IMR-90 (cell line): ENCODE results near the gene TTC28. TPM values are rescaled to one million over a fixed set of nuclear protein-coding genes. Genes with fewer than 3 reads are reported as not detected.

ENCODE experiments used
- ATAC-seq: fragments of 200-7000 bp; cut with Tn5 transposase; 2 replicates; pipeline ENCODE4 v1.9.1; 2020; ENCODE audit warnings: low read depth, mild to moderate bottlenecking, moderate library complexity
- BruUV-seq: library from RNA; stranded (reverse); fragments of 400-500 nt; replicated peaks from 2 replicates; lab custom pipeline; 2021; lab: Mats Ljungman, UMichigan
- CTCF ChIA-PET: fragments of 300-600 bp; formaldehyde crosslinking; extraction: SDS; loops from one replicate; lab custom pipeline; 2021; ENCODE audit warnings: antibody characterized with exemption; lab: Yijun Ruan, JAX
- POLR2A ChIA-PET: fragments of 300-600 bp; sonication (Branson Sonifier 250); formaldehyde crosslinking; loops from one replicate; lab custom pipeline; 2022; ENCODE audit warnings: antibody characterized with exemption; ENCODE audit not compliant: unreplicated experiment; lab: Charles Lee
- DNase-seq: peaks from one replicate; pipeline ENCODE4 v3.0.0; 2013
- H2AFZ ChIP-seq: replicated peaks from 2 replicates; pipeline ENCODE3; 2013; ENCODE audit warnings: low read length, mild to moderate bottlenecking; ENCODE audit not compliant: poor library complexity
- H2AK5ac ChIP-seq: 2 replicates; pipeline ENCODE4 v1.6.1; 2013; ENCODE audit warnings: low read depth, low read length, inconsistent platforms
- H2AK9ac ChIP-seq: replicated peaks from 2 replicates; pipeline ENCODE3; 2013; ENCODE audit warnings: mild to moderate bottlenecking, low read depth, low read length, moderate library complexity; ENCODE audit not compliant: poor library complexity
- H2BK120ac ChIP-seq: 2 replicates; pipeline ENCODE4 v1.6.1; 2013; ENCODE audit warnings: low read depth, low read length, inconsistent platforms
- H2BK15ac ChIP-seq: 3 replicates; pipeline ENCODE4 v1.6.1; 2013; ENCODE audit warnings: low read depth, low read length, inconsistent platforms
- H2BK20ac ChIP-seq: 2 replicates; pipeline ENCODE4 v1.6.1; 2013; ENCODE audit warnings: low read depth, mild to moderate bottlenecking, inconsistent platforms, low read length, moderate library complexity
- H2BK5ac ChIP-seq: 2 replicates; pipeline ENCODE4 v1.6.1; 2013; ENCODE audit warnings: mild to moderate bottlenecking, low read depth, low read length, inconsistent platforms; ENCODE audit not compliant: poor library complexity, severe bottlenecking
- H3K14ac ChIP-seq: replicated peaks from 2 replicates; pipeline ENCODE4 v1.6.1; 2013; ENCODE audit warnings: low read depth, low read length, inconsistent platforms
- H3K18ac ChIP-seq: 2 replicates; pipeline ENCODE4 v1.6.1; 2013; ENCODE audit warnings: low read depth, low read length, control low read depth
- H3K23ac ChIP-seq: 2 replicates; pipeline ENCODE4 v1.6.1; 2013; ENCODE audit warnings: low read depth, low read length, inconsistent platforms
- H3K27ac ChIP-seq: 2 replicates; pipeline ENCODE4 v1.5.1; 2013; ENCODE audit warnings: mild to moderate bottlenecking, control low read depth, low read length; ENCODE audit not compliant: insufficient read depth
- H3K27me3 ChIP-seq: 2 replicates; pipeline ENCODE4 v1.6.1; 2013; ENCODE audit warnings: low read length; ENCODE audit not compliant: control insufficient read depth, insufficient read depth
- H3K36me3 ChIP-seq: 2 replicates; pipeline ENCODE4 v1.6.1; 2013; ENCODE audit warnings: low read length, mixed read lengths; ENCODE audit not compliant: control insufficient read depth, insufficient read depth
- H3K4ac ChIP-seq: 2 replicates; pipeline ENCODE4 v1.6.1; 2013; ENCODE audit warnings: low read depth, low read length, inconsistent platforms
- H3K4me1 ChIP-seq: 2 replicates; pipeline ENCODE4 v1.6.1; 2013; ENCODE audit warnings: low read length, mixed read lengths; ENCODE audit not compliant: control insufficient read depth, insufficient read depth
- H3K4me2 ChIP-seq: 2 replicates; pipeline ENCODE4 v1.6.1; 2013; ENCODE audit warnings: low read depth, mild to moderate bottlenecking, control low read depth, low read length, moderate library complexity
- H3K4me3 ChIP-seq: 2 replicates; pipeline ENCODE4 v1.5.1; 2013; ENCODE audit warnings: low read depth, mild to moderate bottlenecking, control low read depth, low read length, moderate library complexity; ENCODE audit not compliant: insufficient read depth
- H3K56ac ChIP-seq: 2 replicates; pipeline ENCODE4 v1.6.1; 2013; ENCODE audit warnings: low read length, inconsistent platforms; ENCODE audit not compliant: insufficient read depth; ENCODE audit errors: extremely low read depth
- H3K79me1 ChIP-seq, 2 experiments: 2 replicates each; pipeline ENCODE4 v1.6.1; 2013; ENCODE audit warnings: low read length in 2 of 2, inconsistent platforms in 1 of 2, low read depth in 1 of 2
- H3K9ac ChIP-seq: 2 replicates; pipeline ENCODE4 v1.6.1; 2013; ENCODE audit warnings: low read depth, low read length, control low read depth
- H3K9me1 ChIP-seq: 2 replicates; pipeline ENCODE4 v1.6.1; 2013; ENCODE audit warnings: low read length, inconsistent platforms; ENCODE audit not compliant: insufficient read depth
- H3K9me3 ChIP-seq: 2 replicates; pipeline ENCODE4 v1.6.1; 2013; ENCODE audit warnings: low read length; ENCODE audit not compliant: control insufficient read depth, insufficient read depth
- H4K20me1 ChIP-seq: 2 replicates; pipeline ENCODE4 v1.6.1; 2013; ENCODE audit warnings: low read length, inconsistent platforms; ENCODE audit not compliant: insufficient read depth
- H4K5ac ChIP-seq: 2 replicates; pipeline ENCODE4 v1.6.1; 2013; ENCODE audit warnings: mild to moderate bottlenecking, low read depth, low read length, control low read depth
- H4K8ac ChIP-seq, 2 experiments: 2 replicates each; pipeline ENCODE4 v1.6.1; 2013; ENCODE audit warnings: low read depth in 2 of 2, low read length in 2 of 2, control low read depth in 1 of 2, inconsistent platforms in 1 of 2
- H4K91ac ChIP-seq: 2 replicates; pipeline ENCODE4 v1.6.1; 2013; ENCODE audit warnings: low read depth, low read length, inconsistent platforms; ENCODE audit not compliant: insufficient read depth
- BHLHE40 ChIP-seq: fragments of 150-350 bp; IDR thresholded peaks from 2 replicates; pipeline ENCODE4 v1.6.1; 2016; ENCODE audit warnings: mild to moderate bottlenecking, low read depth, low read length
- CEBPB ChIP-seq: IDR thresholded peaks from 2 replicates; pipeline ENCODE4 v1.6.1; 2012; ENCODE audit warnings: low read depth, low read length, improper control_type of control experiment
- CHD1 ChIP-seq: IDR thresholded peaks from 2 replicates; pipeline ENCODE4 v1.6.1; 2012; ENCODE audit warnings: low read depth, low read length, improper control_type of control experiment
- FOS ChIP-seq: fragments of 150-350 bp; IDR thresholded peaks from 2 replicates; pipeline ENCODE4 v1.6.1; 2016; ENCODE audit warnings: low read depth, low read length
- MAFK ChIP-seq: IDR thresholded peaks from 2 replicates; pipeline ENCODE4 v1.6.1; 2012; ENCODE audit warnings: low read depth, low read length, improper control_type of control experiment
- MAZ ChIP-seq: IDR thresholded peaks from 2 replicates; pipeline ENCODE4 v1.6.1; 2012; ENCODE audit warnings: low read depth, mild to moderate bottlenecking, low read length, improper control_type of control experiment, moderate library complexity, borderline replicate concordance
- MXI1 ChIP-seq: IDR thresholded peaks from 2 replicates; pipeline ENCODE4 v1.6.1; 2012; ENCODE audit warnings: low read depth, mild to moderate bottlenecking, low read length, moderate library complexity, borderline replicate concordance
- NFE2L2 ChIP-seq: fragments of 150-350 bp; IDR thresholded peaks from 2 replicates; pipeline ENCODE4 v1.6.1; 2016; ENCODE audit warnings: low read depth, mild to moderate bottlenecking, low read length
- POLR2A ChIP-seq: IDR thresholded peaks from 2 replicates; pipeline ENCODE4 v1.6.1; 2012; ENCODE audit warnings: mild to moderate bottlenecking, low read depth, low read length
- RAD21 ChIP-seq: IDR thresholded peaks from 2 replicates; pipeline ENCODE4 v1.6.1; 2012; ENCODE audit warnings: low read length, improper control_type of control experiment
- RCOR1 ChIP-seq: IDR thresholded peaks from 2 replicates; pipeline ENCODE4 v1.6.1; 2012; ENCODE audit warnings: mild to moderate bottlenecking, low read length, improper control_type of control experiment; ENCODE audit not compliant: insufficient replicate concordance
- RFX5 ChIP-seq: IDR thresholded peaks from 2 replicates; pipeline ENCODE4 v1.8.0; 2012; ENCODE audit warnings: low read depth, mild to moderate bottlenecking, low read length, moderate library complexity
- SMC3 ChIP-seq: fragments of 150-350 bp; IDR thresholded peaks from 2 replicates; pipeline ENCODE4 v1.6.1; 2016; ENCODE audit warnings: low read depth, mild to moderate bottlenecking, antibody characterized with exemption, low read length, moderate library complexity
- WGBS, 2 experiments: methylation state at CpG; one replicate each; pipeline versions ENCODE4 v1.1.5 to v1.1.7; 2013; ENCODE audit warnings: missing lambda C conversion rate in 2 of 2; ENCODE audit not compliant: insufficient read length in 1 of 2; ENCODE audit errors: extremely low coverage in 2 of 2; 5-methylcytosine and 5-hydroxymethylcytosine counted together
- dilution Hi-C: fragments of 300-500 bp; cut with HindIII; formaldehyde crosslinking; loops from one replicate; pipeline ENCODE4 v1.14.3; 2018; ENCODE audit warnings: low sequenced_read_pairs; ENCODE audit not compliant: unreplicated experiment
- in situ Hi-C: fragments of 300-500 bp; cut with MboI; formaldehyde crosslinking; loops from 3 replicates; pipeline ENCODE4 v1.14.3; 2019; ENCODE audit warnings: low sequenced_read_pairs, inconsistent platforms, mixed read lengths
- intact Hi-C: fragments of 100-400 bp; cut with micrococcal nuclease; formaldehyde crosslinking; loops from 2 replicates; pipeline ENCODE4 v1.10.0; 2022
- polyA plus RNA-seq, 3 experiments: library from polyadenylated mRNA; depleted of rRNA; stranded (reverse); fragments of >200 nt; gene quantifications; 2 replicates each; pipeline ENCODE4 v1.2.3, GENCODE V29; 2012; ENCODE audit warnings: low replicate concordance in 1 of 3
- total RNA-seq: library from RNA; depleted of rRNA; stranded (reverse); fragments of >200 nt; gene quantifications from 2 replicates; pipeline ENCODE4 v1.2.3, GENCODE V29; 2012
- TF ChIP-seq, protein P1 (sequence below): fragments of 150-350 bp; IDR thresholded peaks from 2 replicates; pipeline ENCODE4 v1.6.1; 2017; ENCODE audit warnings: mild to moderate bottlenecking, antibody characterized with exemption, low read length, low read depth
- TF ChIP-seq, protein P2 (sequence below): conservative IDR thresholded peaks from 2 replicates; pipeline ENCODE4 v1.5.1; 2012; ENCODE audit warnings: mild to moderate bottlenecking, low read depth, low read length, improper control_type of control experiment
- TF ChIP-seq, protein P3 (sequence below): fragments of 150-350 bp; IDR thresholded peaks from 2 replicates; pipeline ENCODE4 v1.6.1; 2016; ENCODE audit warnings: low read depth, mild to moderate bottlenecking, low read length, moderate library complexity, borderline replicate concordance

Gene TTC28
- total and polyA plus RNA-seq, 2 of the 4 experiments (the other 2 are of a cell fraction), result 5.6 to 13.3 TPM

DNA sequence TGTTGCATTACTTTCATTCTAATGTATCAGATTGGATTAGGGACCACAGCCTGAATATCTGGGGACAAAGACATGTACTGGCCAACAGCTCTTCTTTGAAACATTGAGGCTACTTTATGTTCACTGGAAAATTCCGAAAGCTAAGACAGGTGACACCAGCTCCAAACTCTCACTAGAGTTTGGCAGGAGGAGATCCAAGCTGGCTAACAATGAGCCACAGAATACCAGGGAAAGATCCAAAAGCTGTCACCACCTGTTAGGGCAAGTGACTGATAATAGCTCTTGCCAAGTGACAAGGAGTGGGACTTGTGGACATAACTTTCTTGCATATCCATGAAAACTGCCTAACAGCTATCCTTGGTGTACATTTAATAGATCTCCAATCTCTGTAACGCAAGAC, 333.3 kb downstream of the TTC28 start:
- H3K9me3 ChIP-seq, result no peaks in the 10 kb centered on the region
- intact Hi-C loops, result no loop called here
- no peak overlapping the region for H4K8ac ChIP-seq
- TF ChIP-seq MAFK, result no peak
- no peak for TF ChIP-seq BHLHE40
- no peak for TF ChIP-seq CEBPB
- no peak for TF ChIP-seq MXI1
- TF ChIP-seq RAD21, result no peak
- no peak for TF ChIP-seq FOS
- TF ChIP-seq, protein P1, sequence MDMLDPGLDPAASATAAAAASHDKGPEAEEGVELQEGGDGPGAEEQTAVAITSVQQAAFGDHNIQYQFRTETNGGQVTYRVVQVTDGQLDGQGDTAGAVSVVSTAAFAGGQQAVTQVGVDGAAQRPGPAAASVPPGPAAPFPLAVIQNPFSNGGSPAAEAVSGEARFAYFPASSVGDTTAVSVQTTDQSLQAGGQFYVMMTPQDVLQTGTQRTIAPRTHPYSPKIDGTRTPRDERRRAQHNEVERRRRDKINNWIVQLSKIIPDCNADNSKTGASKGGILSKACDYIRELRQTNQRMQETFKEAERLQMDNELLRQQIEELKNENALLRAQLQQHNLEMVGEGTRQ, result no peak
- TF ChIP-seq, protein P2, sequence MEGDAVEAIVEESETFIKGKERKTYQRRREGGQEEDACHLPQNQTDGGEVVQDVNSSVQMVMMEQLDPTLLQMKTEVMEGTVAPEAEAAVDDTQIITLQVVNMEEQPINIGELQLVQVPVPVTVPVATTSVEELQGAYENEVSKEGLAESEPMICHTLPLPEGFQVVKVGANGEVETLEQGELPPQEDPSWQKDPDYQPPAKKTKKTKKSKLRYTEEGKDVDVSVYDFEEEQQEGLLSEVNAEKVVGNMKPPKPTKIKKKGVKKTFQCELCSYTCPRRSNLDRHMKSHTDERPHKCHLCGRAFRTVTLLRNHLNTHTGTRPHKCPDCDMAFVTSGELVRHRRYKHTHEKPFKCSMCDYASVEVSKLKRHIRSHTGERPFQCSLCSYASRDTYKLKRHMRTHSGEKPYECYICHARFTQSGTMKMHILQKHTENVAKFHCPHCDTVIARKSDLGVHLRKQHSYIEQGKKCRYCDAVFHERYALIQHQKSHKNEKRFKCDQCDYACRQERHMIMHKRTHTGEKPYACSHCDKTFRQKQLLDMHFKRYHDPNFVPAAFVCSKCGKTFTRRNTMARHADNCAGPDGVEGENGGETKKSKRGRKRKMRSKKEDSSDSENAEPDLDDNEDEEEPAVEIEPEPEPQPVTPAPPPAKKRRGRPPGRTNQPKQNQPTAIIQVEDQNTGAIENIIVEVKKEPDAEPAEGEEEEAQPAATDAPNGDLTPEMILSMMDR, result no peak
- no peak for TF ChIP-seq RFX5
- TF ChIP-seq, protein P3, sequence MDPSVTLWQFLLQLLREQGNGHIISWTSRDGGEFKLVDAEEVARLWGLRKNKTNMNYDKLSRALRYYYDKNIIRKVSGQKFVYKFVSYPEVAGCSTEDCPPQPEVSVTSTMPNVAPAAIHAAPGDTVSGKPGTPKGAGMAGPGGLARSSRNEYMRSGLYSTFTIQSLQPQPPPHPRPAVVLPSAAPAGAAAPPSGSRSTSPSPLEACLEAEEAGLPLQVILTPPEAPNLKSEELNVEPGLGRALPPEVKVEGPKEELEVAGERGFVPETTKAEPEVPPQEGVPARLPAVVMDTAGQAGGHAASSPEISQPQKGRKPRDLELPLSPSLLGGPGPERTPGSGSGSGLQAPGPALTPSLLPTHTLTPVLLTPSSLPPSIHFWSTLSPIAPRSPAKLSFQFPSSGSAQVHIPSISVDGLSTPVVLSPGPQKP, result no peak
- no peak for TF ChIP-seq POLR2A
- no peak for TF ChIP-seq RCOR1
- no peak for TF ChIP-seq CHD1
- TF ChIP-seq MAZ, result no peak
- TF ChIP-seq SMC3, result no peak
- TF ChIP-seq NFE2L2, result no peak
- no peak overlapping the region for H3K14ac ChIP-seq
- peaks cover 3 to 12% of the 10 kb centered on the region in 2 experiments; a peak in 2 of 4 replicates for H3K79me1 ChIP-seq
- dilution Hi-C loops, result no loop called here
- H3K27me3 ChIP-seq, result no peaks in the 10 kb centered on the region
- no peak overlapping the region for H2AFZ ChIP-seq
- in situ Hi-C loops, result no loop called here
- no peak overlapping the region for H3K4me3 ChIP-seq
- no peak overlapping the region for H3K27ac ChIP-seq
- no peaks in the 10 kb centered on the region; the same call in 1 of the 2 replicates for H3K9me1 ChIP-seq
- H2BK5ac ChIP-seq, result no peak overlapping the region
- H2AK5ac ChIP-seq, result no peak overlapping the region
- no peak overlapping the region for H3K4ac ChIP-seq
- no peak overlapping the region for H3K23ac ChIP-seq
- DNase-seq, result no peak
- no peak overlapping the region for H3K56ac ChIP-seq
- H4K20me1 ChIP-seq, result no peaks in the 10 kb centered on the region
- H3K18ac ChIP-seq, result no peak overlapping the region
- no peak overlapping the region for H2BK20ac ChIP-seq
- no peak overlapping the region for H2BK15ac ChIP-seq
- peaks cover 2% of the 10 kb centered on the region for H3K4me1 ChIP-seq
- CTCF ChIA-PET, result no interaction called here
- no peak overlapping the region for H3K4me2 ChIP-seq
- no TSS peak for BruUV-seq
- no peak overlapping the region for H4K91ac ChIP-seq
- no peak for ATAC-seq
- no peak overlapping the region for H2AK9ac ChIP-seq
- no peak overlapping the region for H2BK120ac ChIP-seq
- no peak overlapping the region for H3K9ac ChIP-seq
- POLR2A ChIA-PET, result interaction anchor here (0.6 kb wide), 1 partner anchor 8 kb away, joined by 3 read pairs; no protein-coding TSS in a partner anchor
- H3K36me3 ChIP-seq, result no peaks in the 10 kb centered on the region
- H4K5ac ChIP-seq, result no peak overlapping the region
- WGBS, 2 experiments, result no CpG with 5 or more reads among the region's 2 CpGs
